GM12872 (cell line): ENCODE data around the gene QKI.
A peak's percentile ranks its signal among the peaks of the same experiment; 100 is the strongest.

ENCODE experiments used
- TF ChIP-seq, protein P1 (sequence below): IDR thresholded peaks from 3 replicates; pipeline ENCODE4 v1.5.1; 2011; ENCODE audit warnings: low read depth, mild to moderate bottlenecking, low read length, moderate library complexity; ENCODE audit not compliant: insufficient read depth

Gene QKI

DNA sequence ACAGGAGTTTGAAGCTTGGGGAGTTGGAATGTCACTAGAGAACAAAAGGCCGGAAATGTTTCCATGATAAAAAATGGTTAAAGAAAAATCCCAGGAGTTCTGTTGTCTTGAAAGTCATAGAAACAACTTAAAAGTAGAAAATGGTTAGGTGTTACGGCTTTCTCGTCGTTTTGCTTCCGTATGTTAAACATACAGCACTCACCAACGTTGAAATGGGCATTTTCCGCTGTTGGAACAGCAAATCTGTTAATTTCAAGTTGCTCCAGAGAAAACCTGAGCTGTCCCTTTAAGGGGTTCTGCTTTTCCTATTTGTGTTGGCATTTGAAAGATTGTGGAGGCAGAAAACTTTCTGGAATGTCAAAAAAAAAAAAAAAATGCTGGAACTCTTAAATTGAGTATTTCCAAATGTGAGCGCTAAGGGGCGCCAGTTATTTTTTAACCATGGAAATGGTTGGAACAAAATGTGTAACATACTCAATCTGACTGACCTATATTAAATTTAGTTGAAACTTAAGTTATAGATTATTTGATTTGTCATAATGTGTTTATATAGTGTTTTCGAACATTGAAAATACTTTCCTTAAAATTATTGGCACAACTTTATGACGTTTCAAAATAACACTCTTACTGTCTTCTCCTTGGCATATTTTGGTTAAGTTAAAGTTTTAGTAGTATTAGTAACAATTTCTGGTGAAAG is 2.2 kb downstream of the QKI start:
- TF ChIP-seq, protein P1, sequence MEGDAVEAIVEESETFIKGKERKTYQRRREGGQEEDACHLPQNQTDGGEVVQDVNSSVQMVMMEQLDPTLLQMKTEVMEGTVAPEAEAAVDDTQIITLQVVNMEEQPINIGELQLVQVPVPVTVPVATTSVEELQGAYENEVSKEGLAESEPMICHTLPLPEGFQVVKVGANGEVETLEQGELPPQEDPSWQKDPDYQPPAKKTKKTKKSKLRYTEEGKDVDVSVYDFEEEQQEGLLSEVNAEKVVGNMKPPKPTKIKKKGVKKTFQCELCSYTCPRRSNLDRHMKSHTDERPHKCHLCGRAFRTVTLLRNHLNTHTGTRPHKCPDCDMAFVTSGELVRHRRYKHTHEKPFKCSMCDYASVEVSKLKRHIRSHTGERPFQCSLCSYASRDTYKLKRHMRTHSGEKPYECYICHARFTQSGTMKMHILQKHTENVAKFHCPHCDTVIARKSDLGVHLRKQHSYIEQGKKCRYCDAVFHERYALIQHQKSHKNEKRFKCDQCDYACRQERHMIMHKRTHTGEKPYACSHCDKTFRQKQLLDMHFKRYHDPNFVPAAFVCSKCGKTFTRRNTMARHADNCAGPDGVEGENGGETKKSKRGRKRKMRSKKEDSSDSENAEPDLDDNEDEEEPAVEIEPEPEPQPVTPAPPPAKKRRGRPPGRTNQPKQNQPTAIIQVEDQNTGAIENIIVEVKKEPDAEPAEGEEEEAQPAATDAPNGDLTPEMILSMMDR = peak; percentile 44; the same call in 1 of the 3 replicates

DNA sequence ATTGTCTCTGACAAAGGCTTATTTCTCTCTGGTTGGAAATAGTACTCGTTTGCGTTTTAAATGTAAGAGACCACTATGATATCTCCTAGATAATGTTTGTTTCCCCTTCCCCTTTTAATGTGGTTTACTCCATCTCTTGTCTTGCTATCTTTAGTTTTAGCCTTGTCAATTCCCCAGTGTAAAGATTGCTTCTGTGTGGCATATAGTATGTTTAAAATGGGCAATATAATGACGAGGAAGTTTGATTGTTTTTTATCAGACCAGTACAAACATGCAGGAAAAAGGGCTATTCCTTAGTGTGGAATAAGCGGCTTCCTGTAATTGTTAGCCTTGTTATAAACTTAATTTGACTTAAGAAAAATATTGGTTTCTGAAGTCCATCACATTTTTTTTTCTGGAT is 3.1 kb downstream of the QKI start:
- TF ChIP-seq, protein P1 = no peak

DNA sequence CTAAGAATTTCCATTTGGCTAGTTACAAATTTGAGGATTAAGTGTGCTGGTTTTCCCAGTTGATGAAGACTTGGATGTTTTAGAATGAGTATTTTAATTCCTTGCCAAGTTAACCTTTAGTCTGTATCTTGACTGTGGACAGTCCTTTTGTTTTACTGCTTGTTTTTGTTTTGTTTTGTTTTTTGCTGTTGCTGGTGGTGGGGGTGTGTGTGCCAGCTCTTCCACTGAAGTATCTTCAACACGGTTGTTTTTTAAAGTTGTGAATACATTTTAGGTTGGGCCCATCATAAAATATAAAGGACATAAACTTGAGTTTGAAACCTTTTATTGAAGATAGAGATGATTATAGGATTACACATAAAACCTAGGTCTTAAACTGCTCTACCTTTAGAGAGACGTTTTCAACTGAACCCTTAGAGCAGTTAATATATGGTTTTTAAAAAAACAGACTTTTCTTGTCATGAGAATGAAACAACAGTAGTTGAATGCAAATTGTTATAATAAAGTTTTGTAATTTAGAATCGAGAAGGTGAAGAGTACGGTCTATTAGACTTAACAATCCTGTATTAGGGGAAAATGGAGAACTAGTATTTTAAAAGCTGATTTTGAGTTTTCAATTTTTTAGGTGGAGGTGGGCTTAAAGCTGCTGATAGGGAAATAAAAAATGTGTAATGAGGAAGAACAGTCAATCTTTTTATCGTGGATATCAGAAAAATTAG is 4.0 kb downstream of the QKI start:
- TF ChIP-seq, protein P1 = no peak

DNA sequence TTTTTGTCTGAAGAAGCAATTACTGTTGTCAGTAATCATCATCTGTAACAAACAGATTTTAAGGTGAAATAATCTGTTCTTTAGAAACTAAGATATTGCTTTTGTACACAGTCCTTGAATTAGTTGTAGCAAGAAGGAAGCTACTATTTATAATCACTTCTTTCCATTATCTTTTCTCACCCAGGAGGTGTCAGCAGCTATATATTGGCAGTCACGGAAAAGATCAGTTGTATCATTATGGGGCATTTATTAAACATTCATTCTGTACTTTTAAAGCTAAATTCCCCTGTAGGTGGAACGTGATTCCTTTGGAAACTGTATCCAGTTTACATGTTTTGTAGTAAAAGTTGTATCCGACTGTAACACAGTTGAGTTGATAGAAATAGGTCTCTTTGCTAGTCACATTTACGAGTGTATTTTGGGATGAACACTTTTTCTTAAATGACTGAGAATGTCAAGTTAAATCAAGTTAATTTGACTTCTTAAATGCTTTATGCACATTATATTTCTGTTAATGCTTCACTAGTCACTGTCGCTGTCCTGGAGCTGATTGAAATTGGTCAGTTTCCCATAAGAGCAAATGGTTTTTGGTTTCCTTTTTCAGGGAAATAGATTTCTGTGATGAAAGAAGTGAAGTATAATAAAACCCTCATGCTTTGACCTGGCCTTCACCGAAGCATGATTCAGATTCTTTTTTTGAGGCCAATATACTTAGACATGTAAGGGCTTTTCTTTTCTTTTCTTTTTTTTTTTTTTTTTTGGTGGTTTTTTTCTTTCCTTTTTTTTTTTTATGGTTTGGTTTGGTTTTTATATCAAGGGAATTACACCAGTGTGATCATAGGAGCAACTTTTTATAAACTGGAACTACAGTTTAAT is 5.1 kb downstream of the QKI start:
- TF ChIP-seq, protein P1 = no peak

DNA sequence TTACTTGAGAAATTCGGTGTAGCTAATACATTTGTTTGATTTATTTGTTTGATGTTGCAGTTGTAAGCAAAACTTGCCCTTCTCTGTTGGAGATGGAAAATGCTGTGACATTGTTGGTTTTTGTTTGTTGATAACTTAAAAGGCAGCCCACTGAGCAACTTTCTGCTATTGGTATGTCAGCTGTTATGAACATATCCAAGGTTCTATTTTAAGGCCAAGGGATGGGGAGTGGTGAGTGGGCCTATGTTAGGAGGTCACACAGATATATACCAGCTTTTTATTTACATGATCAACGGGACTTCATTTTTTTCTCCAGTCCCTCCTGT is 5.7 kb downstream of the QKI start:
- TF ChIP-seq, protein P1 = no peak

DNA sequence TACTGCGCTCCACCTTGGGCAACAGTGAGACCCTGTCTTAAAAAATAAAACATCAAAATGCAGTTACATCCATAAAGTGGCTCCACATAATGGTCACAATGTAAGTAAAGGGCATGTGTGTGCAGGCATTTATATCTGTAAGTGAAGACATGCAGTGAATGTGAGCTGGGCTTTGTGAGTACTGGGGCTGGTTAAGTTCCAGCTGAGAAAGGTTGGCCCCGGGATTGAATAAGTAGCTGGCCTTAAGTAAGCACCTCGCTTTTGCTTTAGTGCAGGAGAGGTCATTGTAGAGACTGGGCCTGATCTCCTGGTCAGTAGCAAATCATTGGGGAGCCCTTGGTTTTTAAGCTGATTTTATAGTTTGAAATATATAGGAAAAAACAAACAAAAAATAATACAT is 8.0 kb downstream of the QKI start:
- TF ChIP-seq, protein P1 = no peak

DNA sequence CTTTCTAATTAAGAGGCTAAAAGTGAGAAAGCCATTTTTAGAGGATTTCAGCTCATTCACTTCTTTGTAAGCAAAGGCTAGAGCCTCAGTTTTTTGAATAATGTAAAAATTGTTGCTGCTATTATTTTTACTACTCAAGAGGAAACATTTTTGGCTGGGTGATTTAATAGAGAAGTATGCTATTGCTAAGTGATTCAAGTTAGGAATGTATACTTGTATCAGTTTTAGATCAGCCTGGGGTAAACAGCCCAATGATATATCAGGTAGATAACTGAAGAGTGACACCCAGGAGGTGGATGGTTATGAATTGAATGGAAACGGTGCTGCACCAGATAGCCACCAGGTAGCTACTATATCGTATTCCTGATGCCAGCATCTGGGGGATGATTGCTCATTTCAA is 9.2 kb downstream of the QKI start:
- TF ChIP-seq, protein P1 = no peak
